Hematopoietic multipotent progenitor cell (in vitro differentiated cells): ENCODE measurements around the gene SPSB3. TPM values are rescaled to one million over a fixed set of nuclear protein-coding genes. Genes with fewer than 3 reads are reported as not detected.

Source experiments
- DNase-seq, 3 donors: peaks; one replicate each; pipeline ENCODE4 v3.0.0-alpha.2; 2011 to 2015; ENCODE audit warnings: low read depth in 2 of 3, low spot score in 2 of 3
- total RNA-seq: library from RNA; depleted of rRNA; stranded (reverse); fragments of >200 nt; gene quantifications from one replicate; pipeline ENCODE4 v1.2.3, GENCODE V29; 2012

SPSB3 gene
- total RNA-seq, 1 donor = 102 TPM

DNA sequence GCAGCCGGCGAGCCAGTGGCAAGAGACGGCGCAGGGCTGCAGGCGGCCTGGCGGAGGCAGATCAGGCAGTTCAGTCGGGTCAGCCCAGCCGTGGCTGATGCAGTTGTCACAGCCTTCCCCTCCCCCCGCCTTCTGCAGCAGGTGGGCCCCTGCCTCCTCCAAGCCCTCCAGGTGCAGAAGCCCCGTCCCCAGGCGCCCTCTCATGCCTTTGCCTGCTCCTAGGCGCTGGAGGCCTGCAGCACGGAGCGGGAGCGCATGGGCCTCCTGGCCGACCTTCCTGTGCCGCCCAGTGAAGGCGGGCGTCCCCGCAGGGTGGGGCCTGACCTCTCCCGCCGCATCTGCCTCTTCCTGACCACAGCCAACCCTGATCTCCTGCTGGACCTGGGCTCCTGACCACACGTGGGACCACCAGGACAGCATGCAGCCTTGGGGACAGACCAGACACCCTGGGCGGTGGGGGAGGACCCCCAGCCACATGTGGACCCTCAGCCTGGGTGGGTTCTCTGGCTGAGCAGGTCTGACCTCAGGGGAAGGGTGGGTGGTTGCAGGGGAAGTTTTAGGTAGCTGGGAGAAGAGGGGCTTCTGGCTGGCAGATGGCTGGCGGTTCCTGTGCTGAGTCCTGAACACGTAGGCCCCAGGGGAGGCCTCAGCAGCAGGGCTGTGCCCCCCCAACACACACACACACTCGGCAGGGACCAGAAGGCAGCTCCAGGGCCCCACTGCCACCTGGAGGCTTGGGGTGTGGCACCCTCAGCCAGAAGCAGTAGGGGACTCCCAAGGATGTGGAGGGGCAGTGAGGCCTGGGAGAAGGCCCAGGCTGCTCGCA is 6.3 kb downstream of the SPSB3 start:
- DNase-seq = no peak

DNA sequence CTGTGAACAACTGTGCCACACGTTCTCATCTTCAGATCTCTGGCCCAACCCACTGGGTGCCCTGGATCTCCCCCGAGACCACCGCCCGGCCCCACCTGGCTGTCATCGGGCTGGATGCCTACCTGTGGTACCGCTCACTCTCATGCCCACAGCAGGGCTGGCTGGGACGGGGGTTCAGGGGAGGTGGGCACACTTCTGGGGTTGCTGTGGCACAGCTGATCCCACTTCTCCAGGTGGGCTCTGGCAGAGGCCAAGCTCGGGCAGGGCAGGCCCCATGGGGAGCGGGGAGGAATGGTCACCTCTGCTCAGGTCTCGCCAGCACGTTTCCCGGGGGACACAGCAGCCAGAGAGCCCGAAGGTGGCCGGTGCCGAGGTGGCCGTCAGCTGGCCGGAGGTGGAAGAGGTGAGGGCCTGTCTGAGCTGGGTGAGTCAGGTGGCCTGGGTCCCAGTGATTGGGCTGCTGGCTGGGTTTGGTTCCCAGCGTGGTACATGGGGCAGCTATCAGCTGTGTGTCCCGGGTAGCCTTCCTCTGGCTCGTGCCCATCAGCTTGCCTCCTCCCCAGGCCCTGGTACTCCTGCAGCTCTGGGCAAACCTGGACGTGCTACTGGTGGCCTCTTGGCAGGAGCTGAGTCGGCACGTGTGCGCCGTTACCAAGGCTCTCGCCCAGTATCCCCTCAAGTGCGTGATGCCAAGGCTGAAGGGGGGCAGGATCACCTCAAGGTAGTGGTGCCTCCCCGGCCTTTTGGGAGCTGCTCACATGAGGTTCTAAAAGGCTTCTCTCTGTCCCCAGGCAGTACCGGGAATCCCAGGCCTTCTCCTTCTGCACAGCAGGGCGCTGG is 7.1 kb downstream of the SPSB3 start:
- DNase-seq = no peak

DNA sequence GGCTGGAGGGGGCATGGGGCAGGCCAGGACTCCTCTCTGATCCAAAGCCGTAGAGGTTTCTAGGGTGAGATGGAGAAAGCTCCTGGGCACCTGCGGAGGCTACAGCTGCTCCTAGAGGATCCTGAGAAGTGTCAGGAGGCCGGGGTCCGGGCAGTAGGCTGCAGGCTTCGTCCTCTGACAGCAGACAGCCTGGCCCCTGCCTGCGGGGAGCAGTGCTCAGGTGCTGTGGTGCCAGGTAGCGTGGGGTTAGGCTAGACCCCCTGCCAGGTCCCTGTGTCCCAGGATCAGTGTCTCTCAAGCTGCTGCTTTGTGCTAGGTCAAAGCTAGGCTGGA is 8.0 kb downstream of the SPSB3 start:
- no peak for DNase-seq

DNA sequence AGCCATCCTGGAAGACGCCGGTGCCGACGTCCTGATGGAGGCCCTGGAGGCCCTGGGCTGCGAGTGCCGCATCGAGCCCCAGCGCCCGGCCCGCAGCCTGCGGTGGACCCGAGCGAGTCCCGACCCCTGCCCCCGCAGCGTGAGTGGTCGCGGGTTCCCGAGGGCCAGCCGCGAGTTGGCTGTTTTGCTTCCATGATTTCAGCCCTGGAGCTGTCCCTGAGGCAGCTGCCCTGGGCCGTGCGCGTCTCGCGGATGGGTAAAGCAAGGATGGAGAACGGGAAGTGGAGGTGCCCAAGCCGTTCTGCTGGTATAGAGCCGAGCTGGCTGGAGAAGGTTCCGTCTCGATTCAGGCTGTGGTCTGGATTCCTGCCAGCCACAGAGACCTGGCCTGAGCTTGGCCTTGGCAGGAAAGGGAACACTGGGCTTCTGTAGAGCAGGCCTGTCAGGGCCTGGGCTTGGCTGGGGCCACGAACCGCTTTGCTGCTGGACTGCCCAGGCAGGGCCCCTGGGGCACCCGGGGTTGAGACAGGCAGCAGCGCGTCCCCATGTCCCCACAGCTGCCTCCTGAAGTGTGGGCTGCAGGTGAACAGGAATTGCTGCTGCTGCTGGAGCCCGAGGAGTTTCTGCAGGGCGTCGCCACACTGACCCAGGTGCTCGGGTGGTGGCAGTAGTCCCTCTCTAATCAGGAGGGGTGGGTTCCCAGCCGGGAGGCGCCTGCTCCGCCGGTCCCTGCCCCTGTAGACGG is 8.5 kb downstream of the SPSB3 start:
- DNase-seq = peak in 2 of 3 donors; percentile 30 to 48

DNA sequence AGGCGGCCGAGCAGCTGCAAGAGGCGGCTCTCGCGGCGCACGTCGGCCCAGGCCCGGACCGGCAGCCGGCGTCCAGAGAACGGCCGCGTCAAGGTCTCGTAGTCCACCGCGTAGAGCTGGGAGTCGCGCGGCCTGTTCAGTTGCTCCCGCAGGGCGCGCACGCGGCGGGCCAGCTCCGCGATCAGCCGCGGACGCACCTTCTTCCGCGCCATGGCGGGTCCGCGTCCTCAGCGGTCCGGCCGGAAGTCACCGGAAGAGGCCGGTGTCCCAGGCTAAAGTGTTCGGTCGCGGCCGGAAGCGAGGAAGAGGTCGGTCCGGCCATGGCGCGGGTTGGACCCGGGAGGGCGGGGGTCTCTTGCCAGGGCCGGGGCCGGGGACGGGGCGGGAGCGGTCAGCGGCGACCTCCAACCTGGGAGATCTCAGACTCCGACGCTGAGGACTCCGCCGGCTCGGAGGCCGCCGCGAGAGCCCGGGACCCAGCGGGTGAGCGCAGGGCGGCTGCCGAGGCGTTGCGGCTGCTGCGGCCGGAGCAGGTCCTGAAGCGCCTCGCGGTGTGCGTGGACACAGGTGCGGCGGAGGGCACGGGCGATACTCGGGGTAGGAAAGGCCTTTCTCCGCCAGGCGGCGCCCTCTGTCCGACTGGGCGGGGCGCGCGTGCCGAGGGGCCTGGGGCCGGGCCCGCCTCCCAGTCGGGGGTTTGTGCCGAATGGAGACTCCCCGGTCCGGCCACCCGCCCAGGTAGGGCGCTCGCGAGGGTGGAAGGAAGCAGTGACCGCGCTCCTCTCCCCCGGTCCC is 9.3 kb downstream of the SPSB3 start, which contains the start of gene MRPS34:
Gene MRPS34, minus strand, starts transcription at position 227 of the 795 bp plus-strand sequence. Its CDS starts 15 bp downstream, at position 212.
- DNase-seq = peak; percentile 64 to 88 (median 80)

DNA sequence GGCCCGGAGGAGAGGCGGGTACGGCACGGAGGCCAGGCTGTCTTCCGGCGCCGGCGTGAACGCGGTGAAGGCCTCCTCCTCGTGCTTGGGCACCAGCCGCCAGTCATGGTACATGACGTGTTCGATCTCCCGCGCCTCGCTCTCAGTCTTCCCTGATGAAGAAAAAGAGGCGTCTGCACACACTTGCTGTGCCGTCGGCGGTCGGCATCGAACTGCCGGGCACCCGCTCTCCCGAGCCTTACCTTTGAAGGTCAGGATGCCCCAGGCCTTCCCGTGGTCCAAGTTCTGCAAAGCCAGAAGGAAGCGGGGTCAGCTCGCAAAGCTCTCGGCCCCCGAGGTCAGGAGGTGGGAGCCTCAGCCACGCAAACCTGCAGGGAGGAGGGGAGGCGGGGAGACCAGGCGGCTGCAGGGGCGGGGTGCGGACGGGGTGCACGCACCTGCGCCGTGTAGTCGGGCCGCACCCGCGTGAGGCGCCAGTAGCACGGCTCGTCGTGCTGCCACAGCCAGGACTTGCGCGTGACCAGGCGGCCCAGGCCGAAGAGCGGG is 9.9 kb downstream of the SPSB3 start, which contains the start of gene EME2:
Gene EME2, plus strand, starts transcription at position 449 of the 546 bp plus-strand sequence. CDS start 418 bp downstream, outside the sequence.
- DNase-seq = peak in 1 of 3 donors; percentile 12

DNA sequence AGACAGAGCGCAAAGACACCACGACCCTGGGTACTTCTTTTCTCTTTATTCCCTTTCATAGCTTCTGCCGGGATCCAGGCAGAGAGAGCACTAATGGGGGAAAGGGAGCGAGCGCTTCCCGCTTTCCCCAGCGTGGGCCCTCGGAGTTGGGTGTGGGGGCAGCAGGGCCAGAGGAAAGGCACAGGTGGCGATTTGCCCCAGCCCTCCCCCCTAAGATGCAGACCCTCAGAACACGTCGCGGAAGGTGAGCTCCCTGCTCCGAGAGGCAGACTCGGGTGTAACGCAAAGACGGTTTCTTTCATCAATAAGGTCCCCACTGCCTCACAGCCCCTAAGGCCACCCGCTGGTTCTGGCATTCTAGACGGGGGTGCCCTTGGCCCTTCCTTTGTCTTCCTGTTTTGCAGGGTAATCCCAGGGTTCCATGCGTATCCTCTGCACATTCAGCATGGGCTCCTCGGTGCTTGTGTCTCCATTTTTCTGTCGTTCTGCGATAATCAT is 10.5 kb downstream of the SPSB3 start:
- DNase-seq = no peak

DNA sequence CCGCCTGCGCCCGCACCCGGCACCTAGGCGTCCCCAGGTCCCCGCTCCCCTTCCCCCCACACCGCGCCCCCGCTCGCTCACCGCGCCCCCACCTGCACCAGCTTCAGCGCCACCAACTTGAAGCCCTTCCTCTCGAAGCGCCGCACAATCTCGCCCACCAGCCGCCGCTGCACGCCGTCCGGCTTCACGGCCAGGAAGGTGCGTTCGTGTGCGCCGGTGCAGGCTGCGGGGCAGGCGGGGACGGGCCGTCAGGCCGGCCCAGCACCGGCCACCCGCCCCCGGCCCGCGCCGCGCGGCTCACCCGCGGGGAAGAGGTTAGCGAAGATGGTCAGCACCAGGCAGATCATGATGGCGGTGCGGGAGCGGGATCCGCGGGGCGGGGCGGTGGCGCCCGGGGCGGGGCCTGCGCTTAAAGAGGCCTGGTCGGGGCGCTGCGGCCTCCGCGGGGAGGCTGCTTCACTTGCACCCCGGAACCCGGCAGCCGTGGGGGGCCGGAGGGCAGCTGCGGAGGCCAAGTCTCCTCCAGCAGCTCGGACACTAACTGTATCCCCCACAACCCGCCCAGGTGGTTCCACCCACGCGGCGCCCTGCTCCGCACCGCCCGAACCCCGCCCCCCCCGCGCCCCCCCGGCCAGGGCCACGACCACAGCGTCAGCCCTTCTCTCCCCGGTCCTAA is 11.0 kb downstream of the SPSB3 start, which contains the start of gene NME3:
Gene NME3, minus strand, starts transcription at position 356 of the 676 bp plus-strand sequence. Its CDS starts 9 bp downstream, at position 347.
- DNase-seq = peak; percentile 43 to 60 (median 54)

DNA sequence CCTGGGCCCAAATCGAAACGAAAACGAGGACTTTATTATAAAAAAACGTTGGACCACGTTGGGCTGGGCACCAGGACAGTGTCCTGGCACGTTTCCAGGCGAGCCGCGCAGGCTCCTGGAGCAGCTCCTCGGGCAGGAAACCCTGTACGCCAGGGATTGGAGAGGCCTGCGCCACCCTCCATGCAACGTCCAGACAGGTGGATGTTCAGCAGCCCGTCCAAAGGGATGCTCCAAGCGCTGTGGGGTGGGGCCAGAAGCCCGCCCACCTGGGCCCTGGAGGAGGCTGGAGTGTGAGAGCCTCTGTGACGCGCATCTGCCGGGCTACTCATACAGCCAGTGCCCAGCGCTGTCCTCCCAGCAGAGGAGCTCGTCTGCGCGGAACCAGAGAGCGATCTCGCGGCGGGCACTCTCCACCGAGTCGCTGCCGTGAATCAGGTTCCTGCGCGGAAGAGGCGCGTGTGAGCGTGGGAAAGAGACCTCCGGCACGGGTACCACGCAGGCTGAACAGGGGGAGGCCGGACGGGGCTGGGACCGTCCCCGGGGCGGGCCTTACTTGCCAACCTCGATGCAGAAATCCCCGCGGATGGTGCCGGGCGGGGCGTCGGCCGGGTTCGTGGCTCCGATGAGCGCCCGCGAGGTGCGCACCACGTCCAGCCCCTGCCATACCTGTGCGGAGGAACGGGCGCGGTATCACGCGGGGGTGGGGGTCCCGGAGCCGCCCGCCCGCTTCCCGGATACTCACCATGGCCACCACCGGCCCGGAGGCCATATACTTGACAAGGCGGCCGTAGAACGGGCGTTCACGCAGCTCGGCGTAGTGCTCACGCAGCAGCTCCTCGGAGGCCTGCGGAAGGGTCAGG is 11.8 kb downstream of the SPSB3 start:
- peak; percentile 16 to 35 (median 24) for DNase-seq

DNA sequence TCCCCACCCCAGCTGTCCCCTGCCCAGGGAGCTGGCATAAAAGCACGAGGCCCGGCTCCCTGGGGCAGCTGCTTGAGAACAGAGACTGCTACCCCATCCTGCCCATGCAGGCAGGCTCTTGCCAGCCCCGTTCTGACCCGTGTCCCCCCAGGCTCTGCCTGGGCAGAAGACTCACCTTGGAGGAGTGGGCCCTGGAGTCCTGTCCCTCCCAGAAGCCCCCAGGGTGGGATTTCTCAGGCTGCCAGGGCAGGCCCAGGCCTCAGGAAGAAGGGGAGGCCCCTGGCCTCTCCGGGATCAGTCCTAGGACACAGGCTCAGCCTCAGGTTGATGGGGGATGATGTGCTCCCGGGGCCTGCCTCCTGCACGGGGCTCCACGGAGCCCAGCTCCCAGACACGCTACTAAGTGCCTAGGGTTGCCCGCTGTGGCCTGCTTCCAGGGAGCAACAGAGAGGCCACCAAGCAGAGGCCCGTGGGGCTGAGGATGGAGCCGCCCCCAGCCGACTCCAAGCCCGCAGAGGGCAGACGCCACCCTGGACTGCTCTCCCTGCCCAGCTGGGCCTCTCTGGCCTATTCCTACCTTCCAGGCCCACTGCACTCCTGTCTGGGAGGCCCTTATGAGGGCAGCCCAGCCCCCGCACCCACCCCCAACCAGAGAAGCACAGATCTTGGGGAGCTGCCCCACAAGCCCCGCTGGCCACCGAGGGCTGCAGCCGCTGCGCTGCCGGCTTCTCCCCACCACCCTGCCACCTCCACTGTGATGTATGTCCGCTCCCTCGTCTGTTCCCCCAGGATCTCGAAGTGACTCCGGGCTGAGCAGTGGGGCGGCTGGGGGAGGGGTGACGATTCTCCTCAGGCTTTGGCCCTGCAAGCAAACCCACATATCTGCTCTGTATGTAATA is 12.7 kb downstream of the SPSB3 start:
- DNase-seq = no peak

DNA sequence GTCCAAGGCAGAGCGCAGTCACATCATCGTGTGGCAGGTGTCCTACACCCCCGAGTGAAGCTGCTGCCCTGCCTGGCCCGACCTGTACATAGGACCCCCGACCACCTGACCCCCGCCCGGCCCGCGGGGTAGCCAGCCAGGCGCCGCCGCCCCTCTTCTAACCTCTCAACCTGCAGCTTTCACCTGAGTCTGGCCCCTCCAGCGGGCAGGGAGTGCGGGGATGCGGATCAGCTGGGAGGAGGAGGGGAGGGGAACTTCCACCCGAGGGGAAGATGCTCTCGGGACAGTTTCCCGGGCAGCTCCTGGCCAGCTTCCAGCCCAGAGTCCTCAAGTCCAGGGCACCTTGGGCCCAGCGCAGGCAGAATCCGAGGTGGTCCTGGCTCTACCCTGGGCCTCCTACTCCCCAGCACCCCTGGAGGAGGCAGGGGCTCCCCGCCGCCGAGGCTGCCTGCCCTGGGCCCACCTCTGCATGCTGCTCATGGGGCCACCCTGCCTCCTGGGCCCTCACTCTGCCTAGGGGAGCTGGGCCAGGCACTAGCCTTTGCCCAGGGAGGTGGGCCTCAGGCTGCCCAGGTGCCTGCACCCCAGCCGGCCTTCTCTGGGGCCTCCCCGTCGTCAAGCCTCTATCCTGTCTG is 13.5 kb downstream of the SPSB3 start:
- DNase-seq = no peak

DNA sequence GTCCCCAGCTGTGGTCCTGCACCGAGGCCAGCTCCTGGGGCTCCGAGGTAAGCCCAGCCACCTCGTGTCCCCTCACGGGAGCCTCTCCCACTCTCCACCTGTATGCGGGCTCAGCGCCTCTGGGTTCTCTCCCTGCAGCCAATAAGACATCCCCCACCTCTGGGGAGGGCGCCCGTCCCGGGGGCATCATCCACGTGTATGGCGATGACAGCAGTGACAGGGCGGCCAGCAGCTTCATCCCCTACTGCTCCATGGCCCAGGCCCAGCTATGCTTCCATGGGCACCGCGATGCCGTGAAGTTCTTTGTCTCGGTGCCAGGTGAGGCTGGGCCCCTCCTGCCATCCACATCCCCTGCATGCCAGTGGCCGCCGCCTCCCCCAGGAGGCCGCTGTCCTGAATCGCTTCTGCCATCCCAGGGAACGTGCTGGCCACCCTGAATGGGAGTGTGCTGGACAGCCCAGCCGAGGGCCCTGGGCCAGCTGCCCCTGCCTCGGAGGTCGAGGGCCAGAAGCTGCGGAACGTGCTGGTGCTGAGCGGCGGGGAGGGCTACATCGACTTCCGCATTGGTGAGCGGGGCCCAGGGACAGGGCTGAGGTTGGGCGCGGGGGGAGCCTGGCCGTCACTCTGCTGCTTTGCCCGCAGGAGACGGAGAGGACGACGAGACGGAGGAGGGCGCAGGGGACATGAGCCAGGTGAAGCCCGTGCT is 14.2 kb downstream of the SPSB3 start:
- DNase-seq = no peak

DNA sequence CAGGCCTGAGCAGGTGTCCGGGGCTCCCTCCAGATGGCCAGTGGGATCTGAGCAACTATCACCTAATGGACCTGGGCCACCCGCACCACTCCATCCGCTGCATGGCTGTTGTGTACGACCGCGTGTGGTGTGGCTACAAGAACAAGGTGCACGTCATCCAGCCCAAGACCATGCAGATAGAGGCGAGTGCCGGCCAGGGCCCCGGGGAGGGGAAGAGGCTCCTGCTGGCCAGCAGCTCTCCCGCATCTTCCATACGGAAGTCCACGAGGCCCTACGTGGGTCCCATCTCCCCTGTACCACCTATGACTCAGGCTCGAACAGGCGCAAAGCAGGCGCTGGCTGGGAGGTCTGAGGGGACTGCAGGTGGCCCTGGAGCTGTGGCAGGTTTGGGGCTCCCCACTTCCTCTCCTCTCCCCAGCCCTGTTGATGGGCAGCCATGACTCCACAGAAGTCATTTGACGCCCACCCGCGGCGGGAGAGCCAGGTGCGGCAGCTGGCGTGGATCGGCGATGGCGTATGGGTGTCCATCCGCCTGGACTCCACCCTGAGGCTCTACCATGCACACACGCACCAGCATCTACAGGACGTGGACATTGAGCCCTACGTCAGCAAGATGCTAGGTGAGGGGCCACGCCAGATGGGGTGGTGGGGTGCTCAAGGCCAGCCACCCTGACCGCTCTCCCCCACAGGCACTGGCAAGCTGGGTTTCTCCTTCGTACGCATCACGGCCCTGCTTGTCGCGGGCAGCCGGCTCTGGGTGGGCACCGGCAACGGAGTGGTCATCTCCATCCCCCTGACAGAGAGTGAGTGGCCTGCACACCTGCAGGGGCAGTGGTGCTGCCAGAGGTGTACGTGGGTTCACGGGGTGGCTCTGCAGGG is 15.0 kb downstream of the SPSB3 start:
- no peak for DNase-seq

DNA sequence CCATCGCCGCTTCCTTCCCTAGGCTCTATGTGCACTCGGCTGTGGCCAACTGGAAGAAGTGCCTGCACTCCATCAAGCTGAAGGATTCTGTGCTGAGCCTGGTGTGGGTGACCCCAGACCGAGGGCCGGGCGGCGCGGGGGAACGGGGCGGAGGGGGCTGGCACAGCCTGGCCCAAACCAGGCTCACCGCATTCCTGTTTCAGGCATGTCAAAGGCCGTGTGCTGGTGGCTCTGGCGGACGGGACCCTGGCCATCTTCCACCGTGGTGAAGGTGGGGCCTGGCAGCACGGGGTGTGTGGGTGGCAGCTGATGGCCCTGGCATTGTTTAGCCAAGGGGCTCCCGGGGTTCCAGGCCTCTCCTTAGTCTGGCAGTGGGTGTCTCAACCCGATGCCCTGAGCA is 15.7 kb downstream of the SPSB3 start:
- DNase-seq = no peak

DNA sequence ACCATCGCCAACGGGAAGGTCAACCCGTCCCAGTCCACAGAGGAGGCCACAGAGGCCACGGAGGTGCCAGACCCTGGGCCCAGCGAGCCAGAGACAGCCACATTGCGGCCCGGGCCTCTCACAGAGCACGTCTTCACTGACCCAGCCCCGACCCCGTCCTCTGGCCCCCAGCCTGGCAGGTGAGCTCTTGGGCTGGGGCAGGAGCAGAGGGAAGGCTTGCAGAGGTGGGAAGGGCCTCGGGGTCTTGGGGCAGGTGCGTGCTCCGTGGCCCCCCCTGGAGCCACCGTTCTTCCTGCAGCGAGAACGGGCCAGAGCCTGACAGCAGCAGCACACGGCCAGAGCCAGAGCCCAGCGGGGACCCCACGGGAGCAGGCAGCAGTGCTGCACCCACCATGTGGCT is 16.1 kb downstream of the SPSB3 start:
- no peak for DNase-seq
